Left lobe of liver (tissue), 2 donors: ENCODE measurements around the gene THRA. TPM values are rescaled to one million over a fixed set of nuclear protein-coding genes. Genes with fewer than 3 reads are reported as not detected.
A peak's percentile ranks its signal among the peaks of the same experiment; 100 is the strongest.

Experiments
- ATAC-seq: fragments of 200-7000 bp; cut with Tn5 transposase; one replicate; pipeline ENCODE4 v1.9.1; 2020; ENCODE audit warnings: mild to moderate bottlenecking, moderate library complexity
- DNase-seq: peaks from one replicate; pipeline ENCODE4 v3.0.0-alpha.2; 2020; ENCODE audit warnings: low spot score
- total RNA-seq: library from RNA; stranded (reverse); gene quantifications from one replicate; pipeline ENCODE4 v1.2.1, GENCODE V29; 2021
- donor health status: DM: no; HTN: no; CAD: no; lungs with moderate emphysema.
- donor health status: DM: no; HTN: yes; CAD: no.

THRA gene, protein sequence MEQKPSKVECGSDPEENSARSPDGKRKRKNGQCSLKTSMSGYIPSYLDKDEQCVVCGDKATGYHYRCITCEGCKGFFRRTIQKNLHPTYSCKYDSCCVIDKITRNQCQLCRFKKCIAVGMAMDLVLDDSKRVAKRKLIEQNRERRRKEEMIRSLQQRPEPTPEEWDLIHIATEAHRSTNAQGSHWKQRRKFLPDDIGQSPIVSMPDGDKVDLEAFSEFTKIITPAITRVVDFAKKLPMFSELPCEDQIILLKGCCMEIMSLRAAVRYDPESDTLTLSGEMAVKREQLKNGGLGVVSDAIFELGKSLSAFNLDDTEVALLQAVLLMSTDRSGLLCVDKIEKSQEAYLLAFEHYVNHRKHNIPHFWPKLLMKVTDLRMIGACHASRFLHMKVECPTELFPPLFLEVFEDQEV
- 10.7 TPM for total RNA-seq

DNA sequence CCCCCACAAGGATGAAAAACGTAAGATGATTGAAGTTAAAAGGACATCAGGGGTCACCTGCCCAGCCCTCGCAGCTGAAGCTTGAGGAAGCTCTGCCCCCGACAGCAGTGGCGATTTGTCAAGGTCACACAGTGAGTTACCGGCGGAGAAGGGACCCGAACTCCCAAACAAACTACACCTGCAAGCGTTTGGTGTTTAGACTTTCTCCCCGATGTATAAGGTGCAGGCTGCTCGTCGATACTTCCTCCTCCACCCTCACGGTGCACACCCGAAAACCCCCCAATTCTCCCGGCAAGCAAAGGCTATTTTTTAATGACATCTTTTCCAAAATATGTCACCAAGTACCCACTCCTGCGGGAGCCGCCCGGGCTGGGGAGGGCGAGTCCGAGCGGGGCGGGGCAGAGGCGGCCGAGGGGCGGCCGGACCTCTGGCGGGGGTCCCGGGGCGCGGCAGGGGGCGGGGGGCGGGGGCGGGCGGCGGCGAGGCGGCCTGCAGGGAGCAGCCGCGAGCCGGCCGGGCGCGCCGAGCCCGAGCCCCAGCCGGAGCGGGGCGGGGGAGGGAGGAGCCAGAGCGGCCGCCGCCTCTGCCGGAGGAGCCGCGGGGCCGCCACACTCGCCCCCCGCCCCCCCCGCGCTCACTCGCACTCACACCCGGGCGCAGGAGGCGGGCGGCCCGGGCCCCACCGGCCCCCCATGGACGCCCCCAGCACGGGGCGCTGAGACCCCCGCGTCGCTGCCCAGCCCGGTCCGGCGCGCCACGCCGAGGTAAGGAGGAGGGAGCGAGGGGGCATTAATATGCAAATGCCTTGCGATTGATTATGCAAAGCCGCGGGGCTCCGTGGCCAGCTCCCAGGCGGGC lies at the start of gene THRA:
Gene THRA, plus strand, starts transcription at position 637 of the 858 bp plus-strand sequence. CDS start 11,524 bp downstream, outside the sequence.
- ATAC-seq (peak; percentile 90), DNase-seq (peak; percentile 78)

DNA sequence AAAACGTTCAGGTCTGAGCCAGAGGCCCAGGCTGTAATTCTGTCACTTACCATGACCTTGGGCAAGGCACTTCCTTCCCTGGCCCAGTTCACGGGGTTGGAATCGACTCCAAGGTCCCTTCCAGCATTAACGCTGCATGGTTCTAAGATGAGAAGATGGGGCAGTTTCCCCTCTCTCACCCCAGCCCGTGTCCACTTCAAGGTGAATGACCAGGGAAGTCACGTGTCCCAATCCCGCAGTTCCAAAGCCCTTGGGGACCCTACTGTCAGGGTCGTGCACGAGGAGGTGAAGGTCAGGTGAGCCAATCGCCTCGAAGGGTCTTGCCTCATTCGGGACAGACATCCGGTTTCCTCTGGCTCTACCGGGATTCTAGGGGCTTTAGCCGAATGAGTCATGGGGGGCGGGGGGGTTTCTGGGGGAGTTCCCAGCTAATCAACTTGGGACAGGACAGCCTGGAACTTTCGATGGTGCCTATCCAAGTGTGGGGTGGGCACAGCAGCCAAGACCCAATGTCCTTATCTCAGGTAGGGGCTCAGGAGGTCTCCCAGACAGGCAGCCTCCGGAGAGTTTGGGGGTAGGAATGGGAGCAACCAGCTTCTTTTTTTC lies 48.3 kb upstream of the THRA start:
- ATAC-seq (no peak), DNase-seq (no peak)

GRCh38 chr17:40015005-40015997 lies 47.5 kb upstream of the THRA start, which contains the start of gene CSF3:
Gene CSF3 (plus strand): TSS chr17:40015440. CDS start chr17:40015475, 35 bp downstream.
- DNase-seq (no peak), ATAC-seq (no peak)

DNA sequence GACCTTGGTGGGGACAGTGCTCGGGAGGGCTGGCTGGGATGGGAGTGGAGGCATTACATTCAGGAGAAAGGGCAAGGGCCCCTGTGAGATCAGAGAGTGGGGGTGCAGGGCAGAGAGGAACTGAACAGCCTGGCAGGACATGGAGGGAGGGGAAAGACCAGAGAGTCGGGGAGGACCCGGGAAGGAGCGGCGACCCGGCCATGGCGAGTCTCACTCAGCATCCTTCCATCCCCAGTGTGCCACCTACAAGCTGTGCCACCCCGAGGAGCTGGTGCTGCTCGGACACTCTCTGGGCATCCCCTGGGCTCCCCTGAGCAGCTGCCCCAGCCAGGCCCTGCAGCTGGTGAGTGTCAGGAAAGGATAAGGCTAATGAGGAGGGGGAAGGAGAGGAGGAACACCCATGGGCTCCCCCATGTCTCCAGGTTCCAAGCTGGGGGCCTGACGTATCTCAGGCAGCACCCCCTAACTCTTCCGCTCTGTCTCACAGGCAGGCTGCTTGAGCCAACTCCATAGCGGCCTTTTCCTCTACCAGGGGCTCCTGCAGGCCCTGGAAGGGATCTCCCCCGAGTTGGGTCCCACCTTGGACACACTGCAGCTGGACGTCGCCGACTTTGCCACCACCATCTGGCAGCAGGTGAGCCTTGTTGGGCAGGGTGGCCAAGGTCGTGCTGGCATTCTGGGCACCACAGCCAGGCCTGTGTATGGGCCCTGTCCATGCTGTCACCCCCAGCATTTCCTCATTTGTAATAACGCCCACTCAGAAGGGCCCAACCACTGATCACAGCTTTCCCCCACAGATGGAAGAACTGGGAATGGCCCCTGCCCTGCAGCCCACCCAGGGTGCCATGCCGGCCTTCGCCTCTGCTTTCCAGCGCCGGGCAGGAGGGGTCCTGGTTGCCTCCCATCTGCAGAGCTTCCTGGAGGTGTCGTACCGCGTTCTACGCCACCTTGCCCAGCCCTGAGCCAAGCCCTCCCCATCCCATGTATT lies 46.5 kb upstream of the THRA start:
- ATAC-seq: no peak
- no peak for DNase-seq

GRCh38 chr17:40017422-40018080 lies 45.2 kb upstream of the THRA start:
- no peak for DNase-seq

DNA sequence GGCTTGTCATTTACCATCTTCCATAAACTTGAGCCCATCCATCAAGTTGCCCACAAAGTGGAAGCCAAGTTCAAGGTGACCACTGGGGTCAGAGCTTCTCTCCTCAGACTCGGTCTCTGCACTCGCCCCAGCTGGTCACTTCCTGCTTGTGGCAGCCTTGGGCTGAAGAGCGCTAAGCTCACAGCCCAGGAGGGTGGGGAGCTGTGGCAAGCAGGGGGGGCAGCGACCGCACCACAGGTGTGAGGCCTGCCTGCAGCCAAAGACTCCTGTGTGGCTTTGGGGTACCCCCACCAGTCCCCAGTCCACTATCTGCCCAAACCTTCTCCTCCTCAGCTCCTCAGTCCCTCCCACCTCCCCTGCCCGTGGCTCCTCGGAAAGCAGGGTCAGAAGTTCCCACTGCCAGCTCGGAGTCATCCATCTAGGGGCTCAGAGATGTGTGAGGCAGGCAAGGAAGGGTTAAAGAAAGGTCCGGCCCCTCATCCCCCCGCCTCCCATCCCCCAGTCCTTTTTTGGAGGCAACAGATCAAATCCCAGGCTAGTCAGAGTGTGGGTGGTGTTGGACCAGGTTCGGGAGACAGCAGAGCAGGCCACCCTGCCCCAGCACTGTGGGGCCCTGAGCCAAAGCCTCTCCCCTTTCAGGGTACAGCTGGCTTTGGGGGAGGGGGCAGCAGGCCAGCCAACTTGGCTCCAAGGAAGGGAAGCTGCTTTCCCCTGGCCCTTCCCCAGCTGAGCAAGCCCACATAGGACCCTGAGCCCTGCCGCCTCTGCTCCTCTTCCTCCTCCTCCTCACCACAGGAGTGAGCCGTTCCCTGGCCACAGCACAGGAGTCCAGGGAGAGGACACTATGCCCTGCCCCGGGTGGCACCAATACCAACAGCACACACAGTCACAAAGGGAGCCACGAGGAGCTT lies 44.3 kb upstream of the THRA start:
- ATAC-seq (peak; percentile 37), DNase-seq (no peak)

More at GRCh38 chr17:40017422-40018080, 45.2 kb upstream of the THRA start:
- no peak for ATAC-seq

GRCh38 chr17:40019140-40019991 lies 43.4 kb upstream of the THRA start:
- DNase-seq (no peak), ATAC-seq (no peak)

DNA sequence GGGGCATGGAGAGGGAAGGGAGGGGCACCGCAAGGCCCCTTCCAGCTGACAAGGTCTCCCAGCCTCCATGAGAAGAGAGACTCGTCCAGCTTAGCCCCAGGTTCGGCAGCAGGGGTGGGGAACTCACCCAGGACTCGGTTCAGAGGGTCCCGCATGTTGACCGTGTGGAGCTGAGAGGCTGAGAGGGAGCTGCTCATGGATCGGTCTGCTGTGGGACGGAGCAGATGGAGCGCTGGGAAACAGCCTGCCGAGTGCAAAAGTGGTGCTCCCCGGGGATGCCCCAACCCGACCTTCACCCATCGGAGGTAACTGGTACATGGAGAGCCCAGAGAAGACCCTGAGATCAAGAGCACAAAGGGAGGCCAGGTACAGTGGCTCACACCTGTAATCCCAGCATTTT lies 42.6 kb upstream of the THRA start:
- ATAC-seq (no peak), DNase-seq (no peak)

DNA sequence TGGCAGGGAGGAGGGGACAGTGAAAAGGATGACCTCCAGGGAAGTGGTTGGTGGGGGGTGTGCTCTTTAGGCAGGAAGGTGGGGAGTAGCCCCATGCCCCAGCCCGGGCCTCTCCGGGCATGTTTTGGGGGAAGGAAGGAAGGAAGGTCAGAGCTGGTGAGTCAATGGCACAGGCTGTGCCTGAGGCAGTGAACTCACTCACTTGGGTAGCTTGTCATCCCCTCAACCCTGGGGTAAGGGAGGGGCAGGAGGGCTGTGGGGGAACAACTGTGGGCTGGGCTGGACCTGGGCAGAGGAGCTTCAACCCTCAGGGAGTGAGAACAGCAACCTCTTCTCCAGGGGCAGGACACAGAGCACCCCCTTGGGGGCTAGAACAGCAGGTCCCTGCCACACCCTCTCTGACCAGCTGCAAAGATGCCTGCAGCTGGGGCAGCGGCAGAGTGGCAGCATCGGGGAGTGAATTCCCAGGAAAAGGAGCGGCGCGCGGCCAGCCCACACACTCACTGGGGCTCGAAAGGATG lies 41.3 kb upstream of the THRA start:
- ATAC-seq (no peak), DNase-seq (no peak)

- DNase-seq (no peak), ATAC-seq (no peak)
These were observed 40.3 kb upstream of the THRA start for GRCh38 chr17:40022497-40022896.

- DNase-seq: no peak
- ATAC-seq: no peak
These were observed 39.7 kb upstream of the THRA start for GRCh38 chr17:40022961-40023541.

- DNase-seq (no peak), ATAC-seq (no peak)
These were observed 39.0 kb upstream of the THRA start for GRCh38 chr17:40023590-40024292.

DNA sequence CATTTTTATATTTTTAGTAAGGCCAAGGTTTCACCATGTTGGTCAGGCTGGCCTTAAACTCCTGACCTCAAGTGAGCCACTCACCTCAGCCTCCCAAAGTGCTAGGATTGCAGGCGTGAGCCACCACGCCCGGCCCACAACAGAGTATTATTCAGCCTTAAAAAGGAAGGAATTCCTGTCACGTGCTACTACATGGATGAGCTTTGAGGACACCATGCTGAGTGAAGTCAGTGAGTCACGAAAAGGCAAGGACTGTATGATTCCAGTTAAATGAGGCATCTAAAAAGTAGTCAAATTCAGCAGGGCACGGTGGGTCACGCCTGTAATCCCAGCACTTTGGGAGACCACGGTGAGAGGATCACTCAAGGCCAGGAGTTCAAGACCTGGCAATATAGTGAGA lies 37.9 kb upstream of the THRA start:
- ATAC-seq (no peak), DNase-seq (no peak)

DNA sequence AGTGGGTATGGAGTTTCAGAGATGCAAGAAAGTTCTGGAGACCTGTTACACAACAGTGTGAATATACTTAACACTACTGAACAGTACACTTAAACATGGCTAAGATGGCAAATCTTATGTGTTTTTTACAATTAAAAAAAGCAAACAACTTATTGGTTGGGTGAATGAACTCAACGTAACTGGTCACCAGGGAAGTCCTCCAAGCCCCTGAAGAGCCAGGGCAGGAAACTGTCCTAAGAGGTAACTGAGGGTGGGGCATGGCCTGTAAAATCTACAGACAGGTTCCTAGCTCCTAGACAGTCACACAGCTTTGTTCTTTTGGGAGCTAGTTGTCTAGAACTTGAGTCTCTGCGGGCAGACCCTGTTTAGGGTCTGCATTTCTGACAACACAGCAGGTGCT lies 37.2 kb upstream of the THRA start:
- ATAC-seq (no peak), DNase-seq (no peak)
